ENCODE results near the gene UBR4. TPM values are rescaled to one million over a fixed set of nuclear protein-coding genes. Genes with fewer than 3 reads are reported as not detected.

Gene UBR4
- total and polyA plus RNA-seq, 2 donors from 2014 or later, result 167 to 319 TPM

DNA sequence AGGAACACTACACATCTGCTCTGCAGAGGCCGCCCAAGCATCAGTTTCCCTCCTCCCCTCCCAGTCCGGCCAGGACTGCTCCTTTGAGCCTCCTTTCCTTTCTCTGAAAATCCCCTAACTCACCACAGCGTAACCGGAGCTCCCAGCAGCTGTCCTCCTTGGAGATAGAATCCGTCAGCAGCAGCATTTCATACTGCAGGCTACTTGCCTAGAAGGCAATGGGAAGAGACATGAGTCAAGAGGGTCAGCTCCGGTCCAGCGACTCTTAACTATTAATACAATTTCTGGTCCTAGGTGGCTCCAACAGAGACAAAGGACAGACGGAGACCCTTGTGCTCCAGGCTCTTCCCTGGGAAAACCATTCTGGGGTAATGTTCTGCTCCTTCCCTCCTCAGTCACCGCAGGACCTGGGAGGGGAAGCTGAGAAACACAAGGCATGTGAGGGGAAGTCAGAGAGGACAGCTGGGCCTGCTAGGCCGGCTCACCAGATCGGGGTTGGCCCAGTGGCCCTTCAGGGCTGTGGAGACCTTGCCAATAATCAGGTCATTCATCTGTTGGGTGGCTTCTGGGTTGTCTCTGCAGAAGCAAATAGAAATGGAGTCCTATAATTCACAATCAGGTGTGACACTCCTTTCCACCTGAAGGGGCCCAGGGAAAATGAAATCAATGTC is 99.7 kb downstream of the UBR4 start:
- H3K4me3 ChIP-seq (ENCODE audit: low read length in 3 of 3), result no peak overlapping the region
- intact Hi-C loops (cut with DNase I), result no loop called here
- H3K4me1 ChIP-seq (ENCODE audit: control insufficient read depth in 2 of 3, insufficient read depth in 2 of 3, low read depth in 1 of 3, low read length in 3 of 3), result no peaks in the 10 kb centered on the region
- peaks cover 18 to 92% (median 72%) of the 10 kb centered on the region in 3 donors for H3K36me3 ChIP-seq (ENCODE audit: control insufficient read depth in 2 of 3, insufficient read depth in 3 of 3, low read length in 3 of 3)
- H3K27ac ChIP-seq (ENCODE audit: low read depth in 2 of 2, low read length in 2 of 2), result peak overlapping the region in 1 of 2 donors; percentile 48
- DNase-seq (peak in 3 of 5 donors; percentile 59 to 76 (median 74)), FAIRE-seq (no peak)
- H3K9me3 ChIP-seq (ENCODE audit: control insufficient read depth in 2 of 3, insufficient read depth in 1 of 3, low read length in 3 of 3), result no peaks in the 10 kb centered on the region
- TF ChIP-seq, protein P1, sequence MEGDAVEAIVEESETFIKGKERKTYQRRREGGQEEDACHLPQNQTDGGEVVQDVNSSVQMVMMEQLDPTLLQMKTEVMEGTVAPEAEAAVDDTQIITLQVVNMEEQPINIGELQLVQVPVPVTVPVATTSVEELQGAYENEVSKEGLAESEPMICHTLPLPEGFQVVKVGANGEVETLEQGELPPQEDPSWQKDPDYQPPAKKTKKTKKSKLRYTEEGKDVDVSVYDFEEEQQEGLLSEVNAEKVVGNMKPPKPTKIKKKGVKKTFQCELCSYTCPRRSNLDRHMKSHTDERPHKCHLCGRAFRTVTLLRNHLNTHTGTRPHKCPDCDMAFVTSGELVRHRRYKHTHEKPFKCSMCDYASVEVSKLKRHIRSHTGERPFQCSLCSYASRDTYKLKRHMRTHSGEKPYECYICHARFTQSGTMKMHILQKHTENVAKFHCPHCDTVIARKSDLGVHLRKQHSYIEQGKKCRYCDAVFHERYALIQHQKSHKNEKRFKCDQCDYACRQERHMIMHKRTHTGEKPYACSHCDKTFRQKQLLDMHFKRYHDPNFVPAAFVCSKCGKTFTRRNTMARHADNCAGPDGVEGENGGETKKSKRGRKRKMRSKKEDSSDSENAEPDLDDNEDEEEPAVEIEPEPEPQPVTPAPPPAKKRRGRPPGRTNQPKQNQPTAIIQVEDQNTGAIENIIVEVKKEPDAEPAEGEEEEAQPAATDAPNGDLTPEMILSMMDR (IDR thresholded peaks at IDR 0.05; ENCODE audit: borderline replicate concordance, extremely low read depth, insufficient read depth), result peak; percentile 9
- no peak overlapping the region for H3K9ac ChIP-seq (ENCODE audit: low read length in 3 of 3)
- H3K27me3 ChIP-seq (ENCODE audit: control insufficient read depth, insufficient read depth, low read length), result no peaks in the 10 kb centered on the region

DNA sequence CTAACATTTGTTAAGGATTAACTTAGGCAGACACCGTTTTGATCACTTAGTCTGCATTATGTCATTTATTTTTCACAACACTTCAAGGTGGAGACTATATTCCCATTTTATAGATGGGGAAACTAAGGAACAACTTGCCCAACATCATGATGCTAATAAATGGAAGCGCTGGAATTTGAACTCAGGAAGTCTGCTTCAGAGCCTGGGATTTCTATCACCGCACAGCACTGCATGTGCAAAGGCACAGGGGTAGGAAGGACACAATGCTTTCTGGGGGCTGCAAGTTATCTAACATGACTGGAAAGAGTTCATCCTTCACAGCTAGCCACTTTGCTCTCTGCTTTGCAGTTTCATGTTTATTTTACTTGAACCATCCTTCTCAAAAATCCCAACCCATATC is 100.5 kb downstream of the UBR4 start:
- no peaks in the 10 kb centered on the region for H3K27me3 ChIP-seq (ENCODE audit: control insufficient read depth, insufficient read depth, low read length)
- no peaks in the 10 kb centered on the region for H3K9me3 ChIP-seq (ENCODE audit: control insufficient read depth in 2 of 3, insufficient read depth in 1 of 3, low read length in 3 of 3)
- FAIRE-seq, result no peak
- no peaks in the 10 kb centered on the region for H3K4me1 ChIP-seq (ENCODE audit: control insufficient read depth in 2 of 3, insufficient read depth in 2 of 3, low read depth in 1 of 3, low read length in 3 of 3)
- no peak overlapping the region for H3K9ac ChIP-seq (ENCODE audit: low read length in 3 of 3)
- H3K36me3 ChIP-seq (ENCODE audit: control insufficient read depth in 2 of 3, insufficient read depth in 3 of 3, low read length in 3 of 3), result peaks cover 23 to 92% (median 69%) of the 10 kb centered on the region in 3 donors
- no peak overlapping the region for H3K27ac ChIP-seq (ENCODE audit: low read depth in 2 of 2, low read length in 2 of 2)
- TF ChIP-seq, protein P1 (IDR thresholded peaks at IDR 0.05; ENCODE audit: borderline replicate concordance, extremely low read depth, insufficient read depth), result no peak
- DNase-seq, result no peak
- no peak overlapping the region for H3K4me3 ChIP-seq (ENCODE audit: low read length in 3 of 3)
- intact Hi-C loops (cut with DNase I), result no loop called here

DNA sequence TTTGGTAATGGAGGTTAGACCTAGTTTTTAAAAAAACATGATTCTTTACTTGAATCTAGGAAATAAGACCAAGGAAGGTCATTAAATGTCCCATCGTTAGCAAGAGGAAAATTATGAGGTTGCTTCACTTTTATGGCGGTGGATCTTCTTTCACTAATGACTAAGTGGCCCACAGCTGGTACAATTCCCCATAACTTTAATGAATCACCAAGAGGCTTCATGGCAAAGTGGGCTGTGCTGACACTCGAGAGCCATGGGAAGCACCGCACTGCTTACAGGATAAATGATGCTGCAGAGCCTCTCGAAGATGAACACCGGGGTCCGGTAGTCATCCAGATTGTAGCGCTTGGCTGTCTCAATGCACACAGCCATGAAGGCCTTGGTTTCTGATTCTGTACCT is 108.8 kb downstream of the UBR4 start:
- TF ChIP-seq, protein P1 (IDR thresholded peaks at IDR 0.05; ENCODE audit: borderline replicate concordance, extremely low read depth, insufficient read depth), result no peak
- Histone ChIP-seq H3K9ac (ENCODE audit: low read length in 3 of 3) (no peak overlapping the region), H3K36me3 (ENCODE audit: control insufficient read depth in 2 of 3, insufficient read depth in 3 of 3, low read length in 3 of 3) (peaks cover 19 to 87% (median 56%) of the 10 kb centered on the region in 3 donors), H3K27ac (ENCODE audit: low read depth in 2 of 2, low read length in 2 of 2) (no peak overlapping the region), H3K4me3 (ENCODE audit: low read length in 3 of 3) (no peak overlapping the region), H3K27me3 (ENCODE audit: control insufficient read depth, insufficient read depth, low read length) (no peaks in the 10 kb centered on the region), H3K4me1 (ENCODE audit: control insufficient read depth in 2 of 3, insufficient read depth in 2 of 3, low read depth in 1 of 3, low read length in 3 of 3) (peaks cover 0 to 7% (median 0%) of the 10 kb centered on the region in 3 donors), H3K9me3 (ENCODE audit: control insufficient read depth in 2 of 3, insufficient read depth in 1 of 3, low read length in 3 of 3) (no peaks in the 10 kb centered on the region)
- intact Hi-C loops (cut with DNase I), result no loop called here
- no peak for FAIRE-seq
- DNase-seq, result peak in 2 of 5 donors; percentile 9 to 12
